CD4-positive, CD25-positive, alpha-beta regulatory T cell (primary cell): Measurements from ENCODE around the gene DOCK11. TPM values are rescaled to one million over a fixed set of nuclear protein-coding genes. Genes with fewer than 3 reads are reported as not detected.
A peak's percentile ranks its signal among the peaks of the same experiment; 100 is the strongest.

ENCODE experiments used
- ATAC-seq, 2 donors: fragments of 150-1000 bp; cut with Tn5 transposase; one replicate each; pipeline ENCODE4 v1.10.0; 2021; ENCODE audit warnings: low read depth in 2 of 2, moderate number of reproducible peaks in 2 of 2, moderate library complexity in 1 of 2
- DNase-seq, 3 donors: peaks; one replicate each; pipeline versions ENCODE4 v3.0.0 to v3.0.0-alpha.2; 2012 to 2022; ENCODE audit warnings: mixed read lengths in 1 of 3
- H3K27ac ChIP-seq: one replicate; pipeline ENCODE4 v1.7.0; 2013; ENCODE audit warnings: mild to moderate bottlenecking, low read length; ENCODE audit not compliant: insufficient read depth, poor library complexity, severe bottlenecking
- H3K27me3 ChIP-seq: one replicate; pipeline ENCODE4 v1.7.0; 2013; ENCODE audit warnings: low read length; ENCODE audit not compliant: control insufficient read depth, insufficient read depth
- H3K36me3 ChIP-seq: one replicate; pipeline ENCODE4 v1.7.0; 2013; ENCODE audit warnings: mild to moderate bottlenecking, low read length, moderate library complexity; ENCODE audit not compliant: control insufficient read depth, insufficient read depth
- H3K4me1 ChIP-seq: 2 replicates; pipeline ENCODE4 v1.7.0; 2013; ENCODE audit warnings: mild to moderate bottlenecking, low read length; ENCODE audit not compliant: insufficient read depth, control insufficient read depth, poor library complexity, severe bottlenecking
- H3K4me3 ChIP-seq: one replicate; pipeline ENCODE4 v1.7.0; 2013; ENCODE audit warnings: low read depth, mild to moderate bottlenecking, low read length, moderate library complexity
- H3K9me3 ChIP-seq, 2 experiments: 1 replicate in 1 of 2; 2 replicates in 1 of 2; pipeline ENCODE4 v1.7.0; 2013; ENCODE audit warnings: low read length in 2 of 2, mild to moderate bottlenecking in 1 of 2, moderate library complexity in 1 of 2; ENCODE audit not compliant: control insufficient read depth in 2 of 2
- H3K27ac Mint-ChIP-seq, 3 donors: one replicate each; pipeline ENCODE4 v1.8.0; 2020 to 2022; ENCODE audit warnings: mild to moderate bottlenecking in 3 of 3, mixed read lengths in 3 of 3, moderate library complexity in 2 of 3
- H3K27me3 Mint-ChIP-seq: one replicate; pipeline ENCODE4 v1.8.0; 2022; ENCODE audit warnings: mild to moderate bottlenecking, mixed read lengths
- H3K36me3 Mint-ChIP-seq: one replicate; pipeline ENCODE4 v1.8.0; 2020; ENCODE audit warnings: mixed read lengths
- H3K4me1 Mint-ChIP-seq, 4 donors: one replicate each; pipeline ENCODE4 v1.8.0; 2020 to 2022; ENCODE audit warnings: mixed read lengths in 4 of 4, mild to moderate bottlenecking in 1 of 4
- H3K4me3 Mint-ChIP-seq, 4 donors: one replicate each; pipeline ENCODE4 v1.8.0; 2020 to 2022; ENCODE audit warnings: mild to moderate bottlenecking in 4 of 4, mixed read lengths in 4 of 4, moderate library complexity in 3 of 4
- H3K9me3 Mint-ChIP-seq, 7 donors: one replicate each; pipeline ENCODE4 v1.8.0; 2020 to 2022; ENCODE audit warnings: mixed read lengths in 7 of 7, mild to moderate bottlenecking in 3 of 7, moderate library complexity in 2 of 7
- polyA plus RNA-seq, 4 donors: library from polyadenylated mRNA; unstranded; fragments of 300-500 nt; fragmentation: Illumina TruSeq; gene quantifications; one replicate each; pipeline ENCODE4 v1.2.3, GENCODE V29; 2021
- total RNA-seq: library from RNA; stranded (reverse); gene quantifications from one replicate; pipeline ENCODE4 v1.2.3, GENCODE V29; 2022

Gene DOCK11
- total and polyA plus RNA-seq, 5 donors from 2014 or later = 26.5 to 126 (median 35.2) TPM

GRCh38 chrX:118524344-118524743 lies 28.7 kb downstream of the DOCK11 start:
- H3K9me3 ChIP-seq = no peaks in the 10 kb centered on the region
- H3K4me3 ChIP-seq = peak overlapping the region; percentile 72
- Mint-ChIP-seq H3K9me3 (no peaks in the 10 kb centered on the region), H3K4me1 (peaks cover 21 to 92% (median 58%) of the 10 kb centered on the region in 4 donors), H3K27me3 (no peaks in the 10 kb centered on the region), H3K4me3 (peak overlapping the region; percentile 29 to 84 (median 74)), H3K27ac (peak overlapping the region; percentile 80 to 98 (median 88)), H3K36me3 (no peaks in the 10 kb centered on the region)
- ATAC-seq (no peak), DNase-seq (no peak)
- peaks cover 6% of the 10 kb centered on the region for H3K36me3 ChIP-seq
- peak overlapping the region; percentile 90 for H3K27ac ChIP-seq
- no peaks in the 10 kb centered on the region for H3K27me3 ChIP-seq
- peaks cover 83% of the 10 kb centered on the region for H3K4me1 ChIP-seq

- ATAC-seq = no peak
- Mint-ChIP-seq H3K27ac (peak overlapping the region; percentile 77 to 98 (median 88)), H3K9me3 (no peaks in the 10 kb centered on the region), H3K4me1 (peaks cover 22 to 92% (median 61%) of the 10 kb centered on the region in 4 donors), H3K36me3 (peaks cover under 1% of the 10 kb centered on the region), H3K4me3 (peak overlapping the region in 2 of 4 donors; percentile 15 to 55), H3K27me3 (no peaks in the 10 kb centered on the region)
- peak overlapping the region; percentile 19 for H3K4me3 ChIP-seq
- H3K27ac ChIP-seq = peak overlapping the region; percentile 90
- no peak for DNase-seq
- peaks cover 86% of the 10 kb centered on the region for H3K4me1 ChIP-seq
- peaks cover 6% of the 10 kb centered on the region for H3K36me3 ChIP-seq
- no peaks in the 10 kb centered on the region for H3K9me3 ChIP-seq
- H3K27me3 ChIP-seq = no peaks in the 10 kb centered on the region
These were observed 29.6 kb downstream of the DOCK11 start for GRCh38 chrX:118525174-118525730.

GRCh38 chrX:118526149-118526548 lies 30.5 kb downstream of the DOCK11 start:
- H3K27me3 ChIP-seq = no peaks in the 10 kb centered on the region
- peaks cover 29 to 92% (median 62%) of the 10 kb centered on the region in 4 donors for H3K4me1 Mint-ChIP-seq
- H3K27me3 Mint-ChIP-seq = no peaks in the 10 kb centered on the region
- DNase-seq (no peak), ATAC-seq (no peak)
- peaks cover 86% of the 10 kb centered on the region for H3K4me1 ChIP-seq
- no peaks in the 10 kb centered on the region for H3K9me3 Mint-ChIP-seq
- H3K4me3 Mint-ChIP-seq = peak overlapping the region; percentile 3 to 67 (median 58)
- H3K27ac Mint-ChIP-seq = peak overlapping the region; percentile 86 to 91 (median 88)
- no peaks in the 10 kb centered on the region for H3K9me3 ChIP-seq
- H3K36me3 Mint-ChIP-seq = peaks cover 4% of the 10 kb centered on the region
- no peaks in the 10 kb centered on the region for H3K36me3 ChIP-seq
- H3K27ac ChIP-seq = peak overlapping the region; percentile 90
- H3K4me3 ChIP-seq = peak overlapping the region; percentile 37

- no peaks in the 10 kb centered on the region for H3K9me3 ChIP-seq
- no peaks in the 10 kb centered on the region for H3K27me3 ChIP-seq
- DNase-seq = peak; percentile 50 to 84 (median 71)
- Mint-ChIP-seq H3K9me3 (peaks cover 0 to 1% (median 0%) of the 10 kb centered on the region in 7 donors), H3K4me1 (peaks cover 30 to 84% (median 58%) of the 10 kb centered on the region in 4 donors), H3K36me3 (peaks cover 10% of the 10 kb centered on the region), H3K4me3 (peak overlapping the region; percentile 87 to 93 (median 90)), H3K27ac (peak overlapping the region; percentile 88 to 92 (median 91)), H3K27me3 (no peaks in the 10 kb centered on the region)
- H3K27ac ChIP-seq = peak overlapping the region; percentile 90
- no peaks in the 10 kb centered on the region for H3K36me3 ChIP-seq
- peak; percentile 70 to 75 for ATAC-seq
- peaks cover 75% of the 10 kb centered on the region for H3K4me1 ChIP-seq
- H3K4me3 ChIP-seq = peak overlapping the region; percentile 91
These were observed 32.6 kb downstream of the DOCK11 start for GRCh38 chrX:118528071-118528737.

DNA sequence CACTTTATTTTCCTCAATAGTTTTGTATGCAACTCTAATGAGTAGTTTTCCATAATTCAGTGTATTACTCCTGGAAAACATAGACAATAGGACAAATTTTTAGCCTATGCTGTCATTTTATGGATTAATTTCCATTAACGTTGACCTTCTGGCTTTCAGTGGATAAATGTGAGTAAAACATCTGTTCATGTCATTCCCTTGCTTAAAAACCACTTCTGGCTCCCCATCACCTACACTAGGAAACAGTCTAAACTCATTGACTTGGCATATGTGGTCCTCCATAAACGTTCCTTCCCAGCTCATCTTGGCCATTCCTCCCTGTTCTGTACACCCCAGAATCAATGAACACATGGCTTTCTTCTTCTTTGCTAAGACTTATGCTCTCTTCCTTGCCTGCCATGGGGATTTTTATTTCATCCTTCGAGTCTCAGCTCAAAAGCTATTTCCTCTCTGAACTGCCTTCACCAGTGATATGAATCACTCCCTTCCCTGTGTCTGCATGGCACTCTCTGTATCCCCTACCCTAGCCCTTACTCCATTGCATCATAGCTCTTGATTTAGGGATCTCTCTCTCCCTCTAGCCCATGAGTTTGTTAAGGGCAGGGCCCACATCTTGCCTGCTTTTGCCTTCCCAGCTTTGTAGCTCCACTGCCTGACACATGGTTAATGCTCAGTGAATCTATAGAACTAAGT lies 34.8 kb downstream of the DOCK11 start:
- Histone ChIP-seq H3K27me3 (no peaks in the 10 kb centered on the region), H3K27ac (peak overlapping the region; percentile 90), H3K4me3 (peak overlapping the region; percentile 61), H3K9me3 (no peaks in the 10 kb centered on the region), H3K36me3 (no peaks in the 10 kb centered on the region), H3K4me1 (peaks cover 69% of the 10 kb centered on the region)
- H3K36me3 Mint-ChIP-seq = peaks cover 12% of the 10 kb centered on the region
- DNase-seq (peak in 1 of 3 donors; percentile 27), ATAC-seq (no peak)
- H3K4me1 Mint-ChIP-seq = peaks cover 32 to 86% (median 61%) of the 10 kb centered on the region in 4 donors
- peaks cover 0 to 1% (median 0%) of the 10 kb centered on the region in 7 donors for H3K9me3 Mint-ChIP-seq
- no peaks in the 10 kb centered on the region for H3K27me3 Mint-ChIP-seq
- H3K27ac Mint-ChIP-seq = peak overlapping the region; percentile 86 to 99 (median 88)
- H3K4me3 Mint-ChIP-seq = peak overlapping the region; percentile 23 to 92 (median 82)

DNA sequence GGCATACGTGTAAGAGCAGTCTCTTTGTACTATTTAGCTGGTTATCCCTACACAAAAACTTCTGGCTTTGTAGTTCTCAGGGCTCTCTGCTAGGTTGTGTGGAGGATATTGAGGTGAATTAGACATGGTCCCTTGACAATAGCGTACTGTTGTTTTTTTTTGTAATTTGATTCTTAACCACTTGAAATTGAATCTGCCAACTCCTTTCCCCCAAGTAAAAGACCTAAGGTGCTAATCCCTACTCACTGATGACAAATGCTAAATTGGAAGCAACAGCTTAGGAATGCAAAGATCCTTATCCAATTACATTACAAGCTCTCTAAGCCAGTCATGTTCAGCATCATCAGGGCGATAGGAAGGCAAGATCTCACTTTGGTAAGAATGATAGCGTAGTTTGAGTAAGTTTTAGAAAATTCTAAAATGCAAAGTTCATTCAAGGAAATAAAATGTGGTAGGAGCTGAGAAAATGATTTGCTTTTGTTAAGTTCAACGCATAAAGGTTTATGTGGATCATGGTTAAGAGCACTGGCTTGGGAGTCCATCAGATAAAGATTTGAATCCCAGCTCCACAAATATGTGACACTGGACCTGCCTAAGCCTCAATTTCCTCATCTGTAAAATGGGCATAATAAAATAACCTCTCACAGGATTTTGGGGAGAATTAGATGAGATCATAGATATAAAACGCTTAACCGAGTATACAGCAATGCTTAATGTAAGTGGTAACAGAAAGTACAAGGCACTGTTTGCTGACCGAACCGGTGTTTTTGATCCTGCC lies 39.3 kb downstream of the DOCK11 start:
- DNase-seq (no peak), ATAC-seq (no peak)

GRCh38 chrX:118536204-118536603 lies 40.6 kb downstream of the DOCK11 start:
- Histone ChIP-seq H3K4me1 (peaks cover 57% of the 10 kb centered on the region), H3K36me3 (no peaks in the 10 kb centered on the region), H3K27me3 (no peaks in the 10 kb centered on the region), H3K4me3 (peak overlapping the region; percentile 72), H3K27ac (peak overlapping the region; percentile 71), H3K9me3 (no peaks in the 10 kb centered on the region)
- H3K9me3 Mint-ChIP-seq = peaks cover 0 to 1% (median 0%) of the 10 kb centered on the region in 7 donors
- peaks cover 8% of the 10 kb centered on the region for H3K36me3 Mint-ChIP-seq
- peaks cover 18 to 76% (median 51%) of the 10 kb centered on the region in 4 donors for H3K4me1 Mint-ChIP-seq
- ATAC-seq = peak; percentile 55 to 56
- H3K27ac Mint-ChIP-seq = peak overlapping the region; percentile 47 to 86 (median 84)
- DNase-seq = peak in 1 of 3 donors; percentile 36
- H3K4me3 Mint-ChIP-seq = peak overlapping the region; percentile 11 to 80 (median 70)
- H3K27me3 Mint-ChIP-seq = no peaks in the 10 kb centered on the region

More for the DNA sequence above, 39.3 kb downstream of the DOCK11 start:
- Mint-ChIP-seq H3K36me3 (peaks cover 12% of the 10 kb centered on the region), H3K4me1 (peaks cover 26 to 82% (median 58%) of the 10 kb centered on the region in 4 donors), H3K4me3 (peak overlapping the region; percentile 36 to 80 (median 46)), H3K27ac (peak overlapping the region; percentile 20 to 84 (median 47)), H3K9me3 (peaks cover 0 to 1% (median 0%) of the 10 kb centered on the region in 7 donors), H3K27me3 (no peaks in the 10 kb centered on the region)
- no peaks in the 10 kb centered on the region for H3K9me3 ChIP-seq
- peaks cover 65% of the 10 kb centered on the region for H3K4me1 ChIP-seq
- no peaks in the 10 kb centered on the region for H3K36me3 ChIP-seq
- H3K4me3 ChIP-seq = peak overlapping the region; percentile 29
- H3K27me3 ChIP-seq = no peaks in the 10 kb centered on the region
- no peak overlapping the region for H3K27ac ChIP-seq
